ENCODE data around the gene SPRED2.

SPRED2 gene

GRCh38 chr2:65273344-65273743 is 159.1 kb downstream of the SPRED2 start:
- no peak for DNase-seq

GRCh38 chr2:65268957-65269356 is 163.4 kb downstream of the SPRED2 start:
- no peak for DNase-seq

GRCh38 chr2:65267008-65267407 is 165.4 kb downstream of the SPRED2 start:
- no peak for DNase-seq

GRCh38 chr2:65265671-65266045 is 166.7 kb downstream of the SPRED2 start:
- DNase-seq, result no peak

GRCh38 chr2:65264821-65265670 is 167.4 kb downstream of the SPRED2 start:
- DNase-seq, result peak; percentile 56

- DNase-seq, result no peak
These were observed 168.4 kb downstream of the SPRED2 start for GRCh38 chr2:65263986-65264385.

- DNase-seq, result no peak
These were observed 169.1 kb downstream of the SPRED2 start for GRCh38 chr2:65263262-65263661.

- no peak for DNase-seq
These were observed 170.7 kb downstream of the SPRED2 start for GRCh38 chr2:65261676-65262075.

All from MV-4-11 (cell line).